Lower lobe of right lung (tissue), 2 donors: Measurements from ENCODE around the gene EFTUD2. TPM values are rescaled to one million over a fixed set of nuclear protein-coding genes. Genes with fewer than 3 reads are reported as not detected.
"Not testable (repeated sequence)": the region's sequence is repeated elsewhere in the genome, so short reads cannot be mapped to it uniquely, and the experiment has no call there.

Experiments
- ATAC-seq, 2 donors: fragments of 200-7000 bp; cut with Tn5 transposase; one replicate each; pipeline ENCODE4 v1.9.1; 2020 to 2022; ENCODE audit warnings: mild to moderate bottlenecking in 2 of 2, moderate library complexity in 2 of 2
- DNase-seq: peaks from one replicate; pipeline ENCODE4 v3.0.0-alpha.2; 2020
- H3K27ac ChIP-seq: fragments of 200-600 bp; one replicate; pipeline ENCODE4 v1.8.0; 2022
- H3K27me3 ChIP-seq: fragments of 200-600 bp; one replicate; pipeline ENCODE4 v1.8.0; 2022; ENCODE audit warnings: low read depth
- H3K36me3 ChIP-seq: fragments of 200-600 bp; one replicate; pipeline ENCODE4 v1.8.0; 2022; ENCODE audit warnings: mild to moderate bottlenecking
- H3K4me1 ChIP-seq: fragments of 200-600 bp; one replicate; pipeline ENCODE4 v1.8.0; 2022
- H3K4me3 ChIP-seq: fragments of 200-600 bp; one replicate; pipeline ENCODE4 v1.8.0; 2022; ENCODE audit warnings: mild to moderate bottlenecking
- H3K9me3 ChIP-seq: fragments of 200-600 bp; one replicate; pipeline ENCODE4 v1.8.0; 2022
- CTCF ChIP-seq: fragments of 200-600 bp; IDR thresholded peaks from one replicate; pipeline ENCODE4 v1.8.0; 2022; ENCODE audit warnings: antibody characterized with exemption, mild to moderate bottlenecking
- intact Hi-C: fragments of 100-400 bp; cut with DNase I; formaldehyde crosslinking; loops from one replicate; pipeline ENCODE4 v1.11.0; 2022
- total RNA-seq: library from RNA; stranded (reverse); fragmentation: NEBNext Ultra II Directional; extraction: Animal tissue kit (Norgen Biotek cat#: 25700); gene quantifications from one replicate; pipeline ENCODE4 v1.2.1, GENCODE V29; 2021
- donor health status: DM: no; HTN: yes; CAD: no; lungs with severe emphysema.

The EFTUD2 gene
- total RNA-seq, 1 donor from 2014 or later: 108 TPM

GRCh38 chr17:44820631-44821212, 78.5 kb downstream of the EFTUD2 start:
- Histone ChIP-seq H3K4me3 (no peak overlapping the region), H3K27ac (no peak overlapping the region), H3K4me1 (no peaks in the 10 kb centered on the region), H3K36me3 (no peaks in the 10 kb centered on the region), H3K27me3 (peaks cover 18% of the 10 kb centered on the region), H3K9me3 (no peaks in the 10 kb centered on the region)
- no peak for TF ChIP-seq CTCF
- intact Hi-C loops: no loop called here
- DNase-seq (no peak), ATAC-seq (no peak)

- ATAC-seq, H3K4me1 ChIP-seq, intact Hi-C loops, H3K4me3 ChIP-seq, H3K9me3 ChIP-seq, H3K27me3 ChIP-seq, H3K36me3 ChIP-seq, H3K27ac ChIP-seq, DNase-seq: not testable (repeated sequence)
Measured at GRCh38 chr17:44818508-44818907, 80.7 kb downstream of the EFTUD2 start.

GRCh38 chr17:44812263-44812662, 87.0 kb downstream of the EFTUD2 start:
- Histone ChIP-seq H3K36me3 (no peaks in the 10 kb centered on the region), H3K9me3 (no peaks in the 10 kb centered on the region), H3K27me3 (peaks cover 9% of the 10 kb centered on the region), H3K4me1 (no peaks in the 10 kb centered on the region), H3K27ac (no peak overlapping the region), H3K4me3 (no peak overlapping the region)
- TF ChIP-seq CTCF: no peak
- intact Hi-C loops: no loop called here
- ATAC-seq (no peak), DNase-seq (no peak)

- DNase-seq, H3K9me3 ChIP-seq, ATAC-seq, intact Hi-C loops, H3K4me3 ChIP-seq, H3K27me3 ChIP-seq, H3K4me1 ChIP-seq, H3K36me3 ChIP-seq, H3K27ac ChIP-seq: not testable (repeated sequence)
Measured at GRCh38 chr17:44808656-44809388, 90.4 kb downstream of the EFTUD2 start.

- DNase-seq (no peak), ATAC-seq (no peak)
- peaks cover 9% of the 10 kb centered on the region for H3K27me3 ChIP-seq
- H3K9me3 ChIP-seq: no peaks in the 10 kb centered on the region
- TF ChIP-seq CTCF: no peak
- intact Hi-C loops: no loop called here
- peaks cover 8% of the 10 kb centered on the region for H3K36me3 ChIP-seq
- no peak overlapping the region for H3K27ac ChIP-seq
- no peaks in the 10 kb centered on the region for H3K4me1 ChIP-seq
- H3K4me3 ChIP-seq: no peak overlapping the region
Measured at GRCh38 chr17:44808156-44808555, 91.1 kb downstream of the EFTUD2 start.

- DNase-seq (no peak), ATAC-seq (no peak)
- TF ChIP-seq CTCF: no peak
- Histone ChIP-seq H3K4me1 (no peaks in the 10 kb centered on the region), H3K9me3 (no peaks in the 10 kb centered on the region), H3K27me3 (peaks cover 9% of the 10 kb centered on the region), H3K36me3 (peaks cover 8% of the 10 kb centered on the region), H3K27ac (no peak overlapping the region), H3K4me3 (no peak overlapping the region)
- intact Hi-C loops: no loop called here
Measured at GRCh38 chr17:44807817-44808155, 91.5 kb downstream of the EFTUD2 start.
